ENCODE measurements around the gene WNT6.

Gene WNT6

DNA sequence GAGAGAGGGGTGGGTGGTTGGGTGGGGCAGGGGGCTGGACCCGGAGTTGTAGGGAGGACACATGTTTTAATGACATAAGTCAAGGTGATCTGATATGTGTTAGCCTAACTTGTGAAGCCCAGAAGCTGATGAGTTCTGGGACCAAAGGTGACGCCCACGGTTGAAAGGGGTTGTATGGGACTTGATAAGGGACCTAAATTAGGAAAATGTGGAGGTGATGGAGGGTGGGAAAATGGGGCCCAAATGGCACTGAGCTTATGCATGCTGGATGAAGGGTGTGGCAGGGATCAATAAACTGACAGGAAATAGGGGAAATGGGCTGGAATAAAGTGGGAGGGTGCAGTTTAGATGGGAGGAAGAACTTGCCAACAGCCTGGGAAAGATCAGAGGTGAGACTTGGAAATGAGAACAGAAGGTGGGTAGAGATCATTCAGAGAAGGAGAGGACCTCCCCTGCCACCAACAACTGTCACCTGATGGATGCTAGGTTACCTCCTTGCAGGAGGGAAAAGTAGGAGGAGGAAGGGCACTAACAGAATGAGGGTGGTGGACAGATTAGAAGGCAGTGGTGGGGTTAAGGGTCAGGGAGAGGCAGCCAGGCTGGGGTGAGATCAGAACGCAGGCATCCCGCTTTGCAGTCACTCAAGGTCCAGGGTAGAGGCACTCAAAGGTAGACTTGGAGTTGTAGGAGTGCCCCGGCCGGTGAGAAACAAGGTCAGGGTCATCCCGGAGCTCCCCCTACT lies 36.3 kb downstream of the WNT6 start:
- DNase-seq = no peak

DNA sequence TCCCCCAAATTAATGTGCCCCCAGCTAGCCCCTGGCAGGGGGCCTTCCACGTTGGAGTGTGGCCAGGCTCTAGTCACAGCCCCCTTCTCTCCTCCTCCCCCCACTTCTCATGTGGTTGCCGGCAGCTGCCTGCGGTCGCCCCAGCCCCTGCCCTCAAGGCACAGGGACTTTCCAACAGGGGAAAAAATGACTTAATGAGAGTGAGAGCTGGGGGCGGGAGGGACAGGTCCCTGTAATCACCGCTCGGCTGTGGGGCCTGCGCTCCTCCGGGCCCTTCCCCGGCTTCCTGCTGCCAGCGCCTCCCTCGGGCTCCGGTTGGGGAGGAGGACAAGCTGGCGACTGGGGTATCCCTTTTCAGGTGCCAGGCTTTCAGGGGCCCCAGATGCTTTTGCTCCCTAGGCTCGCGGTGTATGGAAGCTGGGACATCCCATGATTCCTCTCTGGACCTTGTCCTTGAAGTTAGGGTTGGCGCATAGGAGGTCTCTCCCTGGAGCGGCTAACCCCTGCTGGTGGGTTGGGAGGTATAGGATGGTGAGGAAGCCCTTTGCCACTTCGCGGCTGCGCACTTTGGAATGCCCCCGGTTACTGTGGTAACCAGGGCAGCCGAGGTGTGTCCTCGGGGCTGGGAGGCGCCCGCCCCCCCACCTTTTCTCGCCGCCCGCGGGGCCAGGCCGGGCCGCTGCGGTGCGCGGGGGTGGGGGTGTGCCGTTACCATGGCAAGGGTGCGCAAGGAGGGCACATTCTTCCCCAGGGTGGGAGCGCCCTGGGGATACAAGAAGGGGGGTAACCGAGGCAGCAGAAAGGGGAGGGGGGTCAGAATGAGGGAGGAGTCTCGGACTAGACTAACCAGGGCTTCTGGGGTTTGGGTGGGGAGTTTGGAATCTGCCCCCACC lies 37.1 kb downstream of the WNT6 start:
- DNase-seq = no peak

GRCh38 chr2:218897394-218898108 lies 37.9 kb downstream of the WNT6 start:
- DNase-seq = no peak

DNA sequence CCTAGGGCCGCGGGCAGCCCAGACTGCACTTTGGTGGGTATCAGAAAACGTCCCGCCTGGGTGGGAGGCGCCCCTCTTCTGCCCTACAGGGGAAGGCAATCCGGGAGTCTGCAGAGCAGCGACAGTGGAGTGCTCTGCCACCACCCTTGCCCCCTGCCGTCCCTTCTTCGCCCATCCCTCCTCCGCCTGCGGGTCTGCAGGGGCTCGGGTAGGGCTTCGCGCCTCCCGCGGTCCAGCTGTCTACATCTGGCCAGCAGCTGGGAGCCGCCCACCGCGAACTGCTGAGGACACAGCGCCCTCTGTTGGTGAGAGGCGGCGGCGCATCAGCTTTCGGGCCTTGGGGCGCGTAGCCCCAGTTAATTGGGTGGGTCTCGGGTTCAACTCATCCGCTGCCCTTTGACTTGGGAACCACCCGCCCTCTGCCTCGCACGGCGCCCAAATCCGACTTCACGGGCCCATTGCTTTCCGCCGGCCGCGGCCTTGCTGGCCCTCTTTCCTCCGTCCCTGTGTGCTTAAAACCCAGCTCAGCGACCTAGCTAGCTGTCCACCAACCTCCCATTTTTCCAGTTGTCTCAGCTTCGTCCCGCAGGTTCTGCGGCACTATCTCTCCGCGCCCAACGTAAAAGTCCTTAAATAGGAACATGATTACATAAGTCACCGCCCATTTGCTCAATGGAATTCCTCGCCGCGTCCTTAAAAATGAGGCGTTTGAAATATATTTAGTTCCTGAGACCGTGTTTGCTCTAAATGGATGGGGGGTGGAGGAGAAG lies 38.7 kb downstream of the WNT6 start:
- DNase-seq = peak; percentile 34

GRCh38 chr2:218899147-218899546 lies 39.5 kb downstream of the WNT6 start:
- DNase-seq = no peak

DNA sequence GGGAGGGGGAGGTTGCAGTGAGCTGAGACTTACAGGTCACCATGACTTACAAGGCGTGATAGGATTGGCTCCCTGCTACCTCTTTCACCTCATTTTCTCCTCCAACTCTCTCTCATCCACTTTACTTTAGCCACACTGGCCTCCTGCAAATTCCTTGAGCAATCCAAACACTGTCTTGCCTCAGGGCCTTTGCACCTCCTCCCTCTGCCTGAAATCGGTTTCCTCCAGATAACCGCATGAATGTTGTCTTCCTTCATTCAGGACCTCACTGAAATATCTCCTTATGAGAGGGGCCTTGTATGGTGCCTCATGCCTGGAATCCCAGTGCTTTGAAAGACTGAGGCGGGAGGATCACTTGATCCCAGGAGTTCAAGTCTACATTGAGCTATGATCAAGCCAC lies 42.8 kb downstream of the WNT6 start:
- DNase-seq = no peak

- DNase-seq = no peak
Measured at GRCh38 chr2:218904176-218904575, 44.6 kb downstream of the WNT6 start.

DNA sequence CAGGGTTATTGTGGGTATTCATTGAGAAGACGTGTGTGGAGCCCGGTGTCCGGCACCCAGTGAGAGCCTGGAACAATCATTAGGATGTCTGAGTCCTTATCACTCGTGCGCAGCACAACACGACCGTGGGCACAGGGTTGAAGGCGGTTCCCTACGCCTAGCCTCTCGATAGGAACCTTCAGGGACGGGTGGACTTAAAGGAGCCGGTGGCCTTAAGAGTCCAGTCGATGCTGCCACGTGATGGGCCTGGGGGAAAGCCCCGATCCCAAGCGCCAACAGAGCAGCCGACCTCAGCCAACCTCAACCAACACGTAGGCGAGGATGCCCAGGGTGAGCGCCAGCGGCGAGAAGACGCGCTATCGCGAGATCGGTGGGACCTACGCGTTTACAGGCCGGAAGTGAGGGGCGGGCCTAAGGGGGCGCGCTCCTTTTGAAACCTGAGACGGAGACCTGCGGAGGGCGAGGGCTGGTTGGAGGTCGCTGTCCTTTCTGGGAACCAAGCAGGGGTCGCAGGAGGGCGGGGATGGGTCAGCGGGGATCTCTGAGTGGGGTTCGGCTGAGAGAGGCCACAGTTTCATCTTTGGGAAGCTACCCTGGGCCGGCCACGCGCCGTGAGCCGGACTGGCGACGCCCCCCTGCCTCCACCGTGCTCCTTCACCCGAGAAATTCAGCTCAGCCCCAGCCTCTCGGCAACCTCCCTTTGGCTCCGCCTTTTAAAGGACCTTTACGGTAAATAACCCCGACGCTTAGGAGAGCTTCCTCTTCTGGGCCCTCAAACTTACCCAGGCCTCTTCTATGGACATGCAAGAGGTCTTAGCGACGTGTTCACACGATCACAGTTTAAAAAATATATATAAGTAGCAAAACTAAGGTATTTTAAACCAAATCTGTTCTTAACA lies 49.4 kb downstream of the WNT6 start:
- DNase-seq = no peak

DNA sequence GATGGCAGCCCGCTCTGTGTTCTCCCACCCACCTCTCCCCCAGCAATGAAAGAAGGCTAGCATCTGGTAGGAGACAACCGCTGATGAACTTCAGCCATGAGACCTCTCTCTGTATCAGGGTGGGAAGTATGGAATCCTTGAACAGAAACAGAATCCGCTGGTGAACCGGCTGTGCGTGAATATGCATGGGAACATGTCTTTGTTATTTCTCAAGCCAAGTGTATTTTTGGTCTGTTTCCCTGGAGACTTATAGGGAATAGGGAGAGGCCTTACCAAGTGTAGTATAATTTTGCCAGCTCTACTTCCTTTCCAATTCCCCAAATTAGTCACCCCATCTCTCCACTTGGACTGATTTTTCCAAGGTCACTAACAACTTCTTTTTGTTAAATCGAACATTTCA lies 51.1 kb downstream of the WNT6 start:
- DNase-seq = no peak

- DNase-seq = no peak
Measured at GRCh38 chr2:218920504-218920903, 60.9 kb downstream of the WNT6 start.

All from KG1 (cell line).